Measurements from ENCODE around the gene CNTN5.

CNTN5 gene

GRCh38 chr11:100329352-100329751, 1308.6 kb downstream of the CNTN5 start:
- no peak for DNase-seq (ENCODE audit: low spot score)
- TF ChIP-seq CTCF (IDR thresholded peaks at IDR 0.05; ENCODE audit: extremely low read depth, missing control alignments): no peak

GRCh38 chr11:100336873-100337272, 1316.1 kb downstream of the CNTN5 start:
- no peak for TF ChIP-seq CTCF (IDR thresholded peaks at IDR 0.05; ENCODE audit: extremely low read depth, missing control alignments)
- no peak for DNase-seq (ENCODE audit: low spot score)

- no peak for TF ChIP-seq CTCF (IDR thresholded peaks at IDR 0.05; ENCODE audit: extremely low read depth, missing control alignments)
- DNase-seq (ENCODE audit: low spot score): no peak
Observed at GRCh38 chr11:100338144-100338840, 1317.5 kb downstream of the CNTN5 start.

- no peak for DNase-seq (ENCODE audit: low spot score)
- no peak for TF ChIP-seq CTCF (IDR thresholded peaks at IDR 0.05; ENCODE audit: extremely low read depth, missing control alignments)
Observed at GRCh38 chr11:100340466-100341319, 1319.9 kb downstream of the CNTN5 start.

- TF ChIP-seq CTCF (IDR thresholded peaks at IDR 0.05; ENCODE audit: extremely low read depth, missing control alignments): no peak
- DNase-seq (ENCODE audit: low spot score): no peak
Observed at GRCh38 chr11:100353083-100353482, 1332.3 kb downstream of the CNTN5 start.

- TF ChIP-seq CTCF (IDR thresholded peaks at IDR 0.05; ENCODE audit: extremely low read depth, missing control alignments): no peak
Observed at GRCh38 chr11:100354736-100355135, 1334.0 kb downstream of the CNTN5 start.

GRCh38 chr11:100356035-100356434, 1335.3 kb downstream of the CNTN5 start:
- no peak for DNase-seq (ENCODE audit: low spot score)
- TF ChIP-seq CTCF (IDR thresholded peaks at IDR 0.05; ENCODE audit: extremely low read depth, missing control alignments): no peak

More at GRCh38 chr11:100354736-100355135, 1334.0 kb downstream of the CNTN5 start:
- DNase-seq (ENCODE audit: low spot score): no peak
